ENCODE measurements around the gene KLHL21.
"Not testable (repeated sequence)": the region's sequence is repeated elsewhere in the genome, so short reads cannot be mapped to it uniquely, and the experiment has no call there.

KLHL21 gene, protein sequence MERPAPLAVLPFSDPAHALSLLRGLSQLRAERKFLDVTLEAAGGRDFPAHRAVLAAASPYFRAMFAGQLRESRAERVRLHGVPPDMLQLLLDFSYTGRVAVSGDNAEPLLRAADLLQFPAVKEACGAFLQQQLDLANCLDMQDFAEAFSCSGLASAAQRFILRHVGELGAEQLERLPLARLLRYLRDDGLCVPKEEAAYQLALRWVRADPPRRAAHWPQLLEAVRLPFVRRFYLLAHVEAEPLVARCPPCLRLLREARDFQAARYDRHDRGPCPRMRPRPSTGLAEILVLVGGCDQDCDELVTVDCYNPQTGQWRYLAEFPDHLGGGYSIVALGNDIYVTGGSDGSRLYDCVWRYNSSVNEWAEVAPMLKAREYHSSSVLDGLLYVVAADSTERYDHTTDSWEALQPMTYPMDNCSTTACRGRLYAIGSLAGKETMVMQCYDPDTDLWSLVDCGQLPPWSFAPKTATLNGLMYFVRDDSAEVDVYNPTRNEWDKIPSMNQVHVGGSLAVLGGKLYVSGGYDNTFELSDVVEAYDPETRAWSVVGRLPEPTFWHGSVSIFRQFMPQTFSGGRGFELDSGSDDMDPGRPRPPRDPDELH

DNA sequence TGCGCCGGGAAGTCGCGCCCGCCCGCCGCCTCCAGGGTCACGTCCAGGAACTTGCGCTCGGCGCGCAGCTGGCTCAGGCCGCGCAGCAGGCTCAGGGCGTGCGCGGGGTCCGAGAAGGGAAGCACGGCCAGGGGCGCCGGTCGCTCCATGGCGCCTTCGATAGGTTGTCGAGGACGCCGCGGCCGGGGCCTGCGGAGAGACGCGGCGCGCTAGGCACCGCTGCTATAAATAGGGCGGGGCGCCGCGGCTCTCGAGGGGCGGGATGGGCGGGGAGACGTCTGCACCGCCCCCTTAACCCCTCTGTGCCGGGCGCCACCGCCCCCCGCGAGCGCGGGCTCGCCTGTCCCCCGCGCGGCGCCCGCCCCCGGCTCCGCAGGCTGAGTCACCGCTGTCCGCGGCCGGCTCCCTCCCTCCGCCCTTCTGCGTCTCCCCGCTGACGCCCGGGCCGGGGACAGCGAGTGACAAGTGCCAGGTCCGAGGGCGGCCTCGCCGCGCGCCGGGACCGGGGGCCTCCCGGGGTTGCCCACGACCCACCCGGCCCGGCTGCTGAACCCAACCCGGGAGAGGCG, at the start of gene KLHL21:
Gene KLHL21, minus strand, starts transcription at position 201 of the 569 bp plus-strand sequence. Its CDS starts 52 bp downstream, at position 149.
- Histone ChIP-seq H3K9me3 (no peaks in the 10 kb centered on the region), H3K27me3 (no peaks in the 10 kb centered on the region), H3K4me1 (peaks cover 0 to 71% (median 45%) of the 10 kb centered on the region in 4 donors), H3K36me3 (peaks cover 16 to 22% (median 19%) of the 10 kb centered on the region in 3 donors), H3K4me3 (peak within 1 kb of the TSS; percentile 95 to 98), H3K27ac (peak within 1 kb of the TSS; percentile 98 to 99)
- intact Hi-C loops (cut with DNase I; ENCODE audit: low total_unique reads), result loop anchor here (5.0 kb wide), 1 partner anchor 35 kb away; no protein-coding TSS in a partner anchor
- TF ChIP-seq, protein P1, sequence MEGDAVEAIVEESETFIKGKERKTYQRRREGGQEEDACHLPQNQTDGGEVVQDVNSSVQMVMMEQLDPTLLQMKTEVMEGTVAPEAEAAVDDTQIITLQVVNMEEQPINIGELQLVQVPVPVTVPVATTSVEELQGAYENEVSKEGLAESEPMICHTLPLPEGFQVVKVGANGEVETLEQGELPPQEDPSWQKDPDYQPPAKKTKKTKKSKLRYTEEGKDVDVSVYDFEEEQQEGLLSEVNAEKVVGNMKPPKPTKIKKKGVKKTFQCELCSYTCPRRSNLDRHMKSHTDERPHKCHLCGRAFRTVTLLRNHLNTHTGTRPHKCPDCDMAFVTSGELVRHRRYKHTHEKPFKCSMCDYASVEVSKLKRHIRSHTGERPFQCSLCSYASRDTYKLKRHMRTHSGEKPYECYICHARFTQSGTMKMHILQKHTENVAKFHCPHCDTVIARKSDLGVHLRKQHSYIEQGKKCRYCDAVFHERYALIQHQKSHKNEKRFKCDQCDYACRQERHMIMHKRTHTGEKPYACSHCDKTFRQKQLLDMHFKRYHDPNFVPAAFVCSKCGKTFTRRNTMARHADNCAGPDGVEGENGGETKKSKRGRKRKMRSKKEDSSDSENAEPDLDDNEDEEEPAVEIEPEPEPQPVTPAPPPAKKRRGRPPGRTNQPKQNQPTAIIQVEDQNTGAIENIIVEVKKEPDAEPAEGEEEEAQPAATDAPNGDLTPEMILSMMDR (IDR thresholded peaks at IDR 0.05), result no peak
- DNase-seq, result peak; percentile 86 to 97

DNA sequence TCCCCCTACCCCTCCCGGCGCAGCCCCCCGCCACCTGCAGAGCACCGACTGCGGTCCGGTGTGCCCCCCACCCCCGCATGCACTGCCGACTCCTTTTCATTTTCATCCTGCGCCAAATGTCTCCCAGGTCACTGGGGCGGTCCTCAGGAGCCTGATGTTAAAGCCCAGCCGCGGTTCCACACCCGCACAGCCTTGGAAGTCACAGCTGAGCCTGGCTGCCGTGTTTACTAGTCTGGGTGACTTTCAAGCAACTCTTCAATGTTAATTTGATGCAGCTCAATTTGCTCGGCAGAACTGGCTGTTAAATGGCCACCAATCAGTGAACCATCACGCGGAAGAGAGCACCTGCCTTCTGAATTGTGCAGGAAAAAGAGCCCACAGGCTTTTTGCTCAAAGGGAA, 49.2 kb upstream of the KLHL21 start:
- Histone ChIP-seq H3K27ac (no peak overlapping the region), H3K9me3 (no peaks in the 10 kb centered on the region), H3K36me3 (peaks cover 20 to 59% (median 36%) of the 10 kb centered on the region in 3 donors), H3K4me1 (no peaks in the 10 kb centered on the region), H3K4me3 (no peak overlapping the region), H3K27me3 (no peaks in the 10 kb centered on the region)
- no peak for DNase-seq
- TF ChIP-seq, protein P1 (IDR thresholded peaks at IDR 0.05), result no peak
- intact Hi-C loops (cut with DNase I; ENCODE audit: low total_unique reads), result no loop called here

DNA sequence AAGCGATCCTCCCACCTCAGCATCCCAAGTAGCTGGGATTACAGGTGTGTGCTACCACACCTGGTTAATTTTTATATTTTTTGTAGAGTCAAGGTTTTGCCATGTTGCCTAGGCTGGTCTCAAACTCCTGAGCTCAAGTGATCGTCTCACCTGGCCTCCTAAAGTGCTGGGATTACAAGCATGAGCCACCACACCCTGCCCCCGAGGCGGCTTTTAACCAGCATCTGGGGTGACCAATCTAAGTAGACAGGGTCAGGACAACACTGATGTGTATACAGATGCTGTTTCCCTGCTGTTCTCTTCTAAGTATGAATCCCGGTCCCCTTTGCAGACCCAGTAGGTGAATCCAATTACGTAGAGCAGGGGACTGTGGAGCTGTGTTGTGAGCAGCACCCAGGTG, 45.9 kb upstream of the KLHL21 start:
- no peaks in the 10 kb centered on the region for H3K27me3 ChIP-seq
- H3K4me3 ChIP-seq, result no peak overlapping the region
- no peaks in the 10 kb centered on the region for H3K9me3 ChIP-seq
- H3K36me3 ChIP-seq, result peaks cover 15 to 75% (median 52%) of the 10 kb centered on the region in 3 donors
- intact Hi-C loops (cut with DNase I; ENCODE audit: low total_unique reads), result loop anchor here (5.0 kb wide), 2 partner anchors 101 to 161 kb away; no protein-coding TSS in a partner anchor
- DNase-seq, result no peak
- H3K4me1 ChIP-seq, result no peaks in the 10 kb centered on the region
- TF ChIP-seq, protein P1 (IDR thresholded peaks at IDR 0.05), result no peak
- H3K27ac ChIP-seq, result no peak overlapping the region

DNA sequence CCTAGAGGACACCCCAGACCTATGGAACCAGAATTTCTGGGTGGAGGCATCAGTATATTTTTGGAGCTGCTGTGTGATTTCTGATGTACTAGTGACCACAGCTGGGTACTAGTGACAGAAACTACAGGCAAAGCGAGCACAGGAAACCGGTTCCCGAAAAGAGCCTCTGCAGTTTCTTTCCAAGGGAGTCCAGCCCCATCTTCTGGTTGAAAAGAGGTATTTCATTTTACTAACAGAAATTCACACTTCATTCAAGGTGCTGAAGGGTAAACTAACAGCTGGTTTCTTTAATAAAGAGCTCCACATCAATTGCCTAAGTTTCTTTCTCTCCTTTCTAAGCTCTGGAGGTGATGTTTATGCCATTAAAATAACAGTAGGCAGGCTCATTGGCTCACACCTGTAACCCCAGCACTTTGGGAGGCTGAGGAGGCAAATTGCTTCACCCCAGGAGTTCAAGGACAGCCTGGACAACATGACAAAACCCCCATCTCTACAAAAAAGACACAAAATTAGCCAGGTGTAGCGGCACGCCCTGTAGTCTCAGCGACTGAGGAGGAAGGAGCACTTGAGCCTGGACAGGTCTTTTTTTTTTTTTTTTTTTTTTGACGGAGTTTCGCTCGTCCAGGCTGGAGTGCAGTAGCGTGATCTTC, 44.0 kb upstream of the KLHL21 start:
- no peak overlapping the region for H3K27ac ChIP-seq
- H3K4me1 ChIP-seq, result no peaks in the 10 kb centered on the region
- no peak overlapping the region for H3K4me3 ChIP-seq
- intact Hi-C loops (cut with DNase I; ENCODE audit: low total_unique reads), result loop anchor here (5.0 kb wide), 2 partner anchors 99 to 159 kb away; no protein-coding TSS in a partner anchor
- H3K36me3 ChIP-seq, result peaks cover 0 to 75% (median 50%) of the 10 kb centered on the region in 3 donors
- H3K9me3 ChIP-seq, result no peaks in the 10 kb centered on the region
- no peak for DNase-seq
- no peaks in the 10 kb centered on the region for H3K27me3 ChIP-seq
- TF ChIP-seq, protein P1 (IDR thresholded peaks at IDR 0.05), result peak; percentile 68 to 81

DNA sequence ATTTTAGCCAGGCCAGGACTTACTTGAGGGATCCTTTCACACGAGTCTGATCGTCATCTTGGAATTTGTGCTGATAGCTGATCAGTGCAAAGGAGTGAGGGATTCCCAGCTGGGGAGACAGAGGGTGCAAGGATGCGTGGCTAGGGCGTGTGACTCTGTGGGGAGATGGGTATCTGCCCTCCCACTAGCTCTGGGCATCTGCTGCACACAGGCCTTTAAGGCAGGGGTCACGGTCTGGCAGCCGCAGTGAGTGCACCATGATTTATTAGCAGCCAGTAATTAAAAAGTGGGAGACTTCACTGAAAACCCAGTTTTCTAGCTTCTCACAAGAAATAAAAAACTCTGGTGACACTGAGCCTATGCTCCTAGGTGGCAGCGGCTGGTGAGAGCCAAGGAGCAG, 42.3 kb upstream of the KLHL21 start:
- Histone ChIP-seq H3K27ac (no peak overlapping the region), H3K27me3 (no peaks in the 10 kb centered on the region), H3K4me1 (no peaks in the 10 kb centered on the region), H3K9me3 (no peaks in the 10 kb centered on the region), H3K4me3 (no peak overlapping the region), H3K36me3 (peaks cover 0 to 73% (median 54%) of the 10 kb centered on the region in 3 donors)
- intact Hi-C loops (cut with DNase I; ENCODE audit: low total_unique reads), result loop anchor here (5.0 kb wide), 2 partner anchors 98 to 158 kb away; no protein-coding TSS in a partner anchor
- DNase-seq, result no peak
- TF ChIP-seq, protein P1 (IDR thresholded peaks at IDR 0.05), result no peak

DNA sequence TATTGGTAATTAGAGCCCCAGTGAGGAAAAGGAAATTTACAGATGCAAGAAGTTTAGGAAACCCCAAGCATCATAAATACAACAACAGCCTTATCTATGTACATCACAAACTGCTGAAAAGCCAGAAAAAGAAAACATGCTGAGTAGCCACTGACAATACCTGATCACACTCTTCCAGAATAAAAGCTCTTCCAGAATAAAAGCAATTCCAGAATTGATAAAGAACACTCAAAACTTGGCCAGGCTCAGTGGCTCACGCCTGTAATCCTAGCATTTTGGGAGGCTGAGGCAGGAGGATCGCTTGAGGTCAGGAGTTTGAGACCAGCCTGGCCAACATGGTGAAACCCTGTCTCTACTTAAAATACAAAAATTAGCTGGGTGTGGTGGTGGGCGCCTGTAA, 38.2 kb upstream of the KLHL21 start:
- H3K27ac ChIP-seq; H3K4me3 ChIP-seq; H3K9me3 ChIP-seq; H3K27me3 ChIP-seq; intact Hi-C loops (cut with DNase I; ENCODE audit: low total_unique reads); DNase-seq: not testable (repeated sequence)
- peaks cover 0 to 28% (median 6%) of the 10 kb centered on the region in 4 donors for H3K4me1 ChIP-seq
- H3K36me3 ChIP-seq, result peaks cover 8 to 88% (median 54%) of the 10 kb centered on the region in 3 donors
